HG02885 (cell line): ENCODE measurements around the gene LGALS7.
A peak's percentile ranks its signal among the peaks of the same experiment; 100 is the strongest.

Experiments
- ATAC-seq: cut with Tn5 transposase; IDR thresholded peaks from one replicate; pipeline ENCODE4 v1.9.1; 2021; ENCODE audit warnings: mild to moderate bottlenecking; ENCODE audit not compliant: unreplicated experiment, poor library complexity

LGALS7 gene

GRCh38 chr19:38729653-38730469 lies 43.5 kb downstream of the LGALS7 start:
- ATAC-seq = peak; percentile 40

GRCh38 chr19:38728752-38729541 lies 44.4 kb downstream of the LGALS7 start:
- ATAC-seq = no peak

GRCh38 chr19:38727868-38728660 lies 45.3 kb downstream of the LGALS7 start:
- ATAC-seq = no peak

GRCh38 chr19:38727306-38727867 lies 45.9 kb downstream of the LGALS7 start:
- no peak for ATAC-seq

- ATAC-seq = no peak
Observed at GRCh38 chr19:38726761-38727301, 46.5 kb downstream of the LGALS7 start.

GRCh38 chr19:38726284-38726673 lies 47.0 kb downstream of the LGALS7 start:
- no peak for ATAC-seq

GRCh38 chr19:38725469-38726283 lies 47.6 kb downstream of the LGALS7 start:
- ATAC-seq = no peak

GRCh38 chr19:38723990-38724854 lies 49.1 kb downstream of the LGALS7 start:
- ATAC-seq = no peak

GRCh38 chr19:38723606-38723965 lies 49.7 kb downstream of the LGALS7 start:
- ATAC-seq = no peak

- ATAC-seq = no peak
Observed at GRCh38 chr19:38722947-38723605, 50.2 kb downstream of the LGALS7 start.

- no peak for ATAC-seq
Observed at GRCh38 chr19:38721979-38722773, 51.1 kb downstream of the LGALS7 start.

- no peak for ATAC-seq
Observed at GRCh38 chr19:38721496-38721895, 51.8 kb downstream of the LGALS7 start.
